ENCODE results near the gene KCNJ18. TPM values are rescaled to one million over a fixed set of nuclear protein-coding genes. Genes with fewer than 3 reads are reported as not detected.
"Not testable (repeated sequence)": the region's sequence is repeated elsewhere in the genome, so short reads cannot be mapped to it uniquely, and the experiment has no call there.

Gene KCNJ18
- total and polyA plus RNA-seq, 2 donors (not counting 1 experiment from before 2014, with no cell fraction given): not detected

GRCh38 chr17:21724216-21725006 lies 32.1 kb downstream of the KCNJ18 start:
- not testable (repeated sequence) for H2AFZ ChIP-seq (ENCODE audit: low read length); H3K9ac ChIP-seq (ENCODE audit: insufficient read depth, low read length); H3K4me2 ChIP-seq (ENCODE audit: extremely low read depth, insufficient read depth, low read length); H3K4me1 ChIP-seq (ENCODE audit: control insufficient read depth, extremely low read depth, insufficient read depth, low read length); H3K79me2 ChIP-seq (ENCODE audit: control insufficient read depth, insufficient read depth, low read length); H4K20me1 ChIP-seq (ENCODE audit: control insufficient read depth, extremely low read depth, insufficient read depth, low read length); H3K4me3 ChIP-seq (replicated peaks in 1 of 4; ENCODE audit: control extremely low read depth in 1 of 4, insufficient read depth in 1 of 4, low read depth in 3 of 4, low read length in 4 of 4); H3K36me3 ChIP-seq (ENCODE audit: control insufficient read depth, insufficient read depth, low read length); H3K9me3 ChIP-seq (ENCODE audit: control insufficient read depth, insufficient read depth, low read depth, low read length); DNase-seq (ENCODE audit: low read depth in 2 of 2); H3K27ac ChIP-seq (ENCODE audit: insufficient read depth, low read length); H3K27me3 ChIP-seq (ENCODE audit: control insufficient read depth, insufficient read depth, low read length)

GRCh38 chr17:21731076-21731475 lies 38.8 kb downstream of the KCNJ18 start:
- not testable (repeated sequence) for H3K27ac ChIP-seq (ENCODE audit: insufficient read depth, low read length)

GRCh38 chr17:21733931-21734330 lies 41.6 kb downstream of the KCNJ18 start:
- not testable (repeated sequence) for H2AFZ ChIP-seq (ENCODE audit: low read length); H3K27me3 ChIP-seq (ENCODE audit: control insufficient read depth, insufficient read depth, low read length); H3K4me1 ChIP-seq (ENCODE audit: control insufficient read depth, extremely low read depth, insufficient read depth, low read length); H3K9me3 ChIP-seq (ENCODE audit: control insufficient read depth, insufficient read depth, low read depth, low read length); H3K27ac ChIP-seq (ENCODE audit: insufficient read depth, low read length); H3K36me3 ChIP-seq (ENCODE audit: control insufficient read depth, insufficient read depth, low read length); H3K4me2 ChIP-seq (ENCODE audit: extremely low read depth, insufficient read depth, low read length); H4K20me1 ChIP-seq (ENCODE audit: control insufficient read depth, extremely low read depth, insufficient read depth, low read length); H3K79me2 ChIP-seq (ENCODE audit: control insufficient read depth, insufficient read depth, low read length); H3K4me3 ChIP-seq (replicated peaks in 1 of 4; ENCODE audit: control extremely low read depth in 1 of 4, insufficient read depth in 1 of 4, low read depth in 3 of 4, low read length in 4 of 4); DNase-seq (ENCODE audit: low read depth in 2 of 2); H3K9ac ChIP-seq (ENCODE audit: insufficient read depth, low read length)

More at GRCh38 chr17:21731076-21731475, 38.8 kb downstream of the KCNJ18 start:
- not testable (repeated sequence) for H3K36me3 ChIP-seq (ENCODE audit: control insufficient read depth, insufficient read depth, low read length); H3K4me1 ChIP-seq (ENCODE audit: control insufficient read depth, extremely low read depth, insufficient read depth, low read length); H3K4me3 ChIP-seq (replicated peaks in 1 of 4; ENCODE audit: control extremely low read depth in 1 of 4, insufficient read depth in 1 of 4, low read depth in 3 of 4, low read length in 4 of 4); H3K79me2 ChIP-seq (ENCODE audit: control insufficient read depth, insufficient read depth, low read length); H3K9ac ChIP-seq (ENCODE audit: insufficient read depth, low read length); H3K27me3 ChIP-seq (ENCODE audit: control insufficient read depth, insufficient read depth, low read length); H3K4me2 ChIP-seq (ENCODE audit: extremely low read depth, insufficient read depth, low read length); H4K20me1 ChIP-seq (ENCODE audit: control insufficient read depth, extremely low read depth, insufficient read depth, low read length); DNase-seq (ENCODE audit: low read depth in 2 of 2); H2AFZ ChIP-seq (ENCODE audit: low read length); H3K9me3 ChIP-seq (ENCODE audit: control insufficient read depth, insufficient read depth, low read depth, low read length)

GRCh38 chr17:21735814-21736213 lies 43.5 kb downstream of the KCNJ18 start:
- not testable (repeated sequence) for H3K36me3 ChIP-seq (ENCODE audit: control insufficient read depth, insufficient read depth, low read length)

GRCh38 chr17:21737015-21737580 lies 44.8 kb downstream of the KCNJ18 start:
- not testable (repeated sequence) for DNase-seq (ENCODE audit: low read depth in 2 of 2); H3K79me2 ChIP-seq (ENCODE audit: control insufficient read depth, insufficient read depth, low read length)

More at GRCh38 chr17:21735814-21736213, 43.5 kb downstream of the KCNJ18 start:
- H3K9ac ChIP-seq (ENCODE audit: insufficient read depth, low read length); H3K27ac ChIP-seq (ENCODE audit: insufficient read depth, low read length); H2AFZ ChIP-seq (ENCODE audit: low read length); H3K79me2 ChIP-seq (ENCODE audit: control insufficient read depth, insufficient read depth, low read length); H3K27me3 ChIP-seq (ENCODE audit: control insufficient read depth, insufficient read depth, low read length); H3K4me3 ChIP-seq (replicated peaks in 1 of 4; ENCODE audit: control extremely low read depth in 1 of 4, insufficient read depth in 1 of 4, low read depth in 3 of 4, low read length in 4 of 4); H3K9me3 ChIP-seq (ENCODE audit: control insufficient read depth, insufficient read depth, low read depth, low read length); H3K4me2 ChIP-seq (ENCODE audit: extremely low read depth, insufficient read depth, low read length); DNase-seq (ENCODE audit: low read depth in 2 of 2); H3K4me1 ChIP-seq (ENCODE audit: control insufficient read depth, extremely low read depth, insufficient read depth, low read length); H4K20me1 ChIP-seq (ENCODE audit: control insufficient read depth, extremely low read depth, insufficient read depth, low read length): not testable (repeated sequence)

GRCh38 chr17:21738241-21738640 lies 45.9 kb downstream of the KCNJ18 start:
- not testable (repeated sequence) for H4K20me1 ChIP-seq (ENCODE audit: control insufficient read depth, extremely low read depth, insufficient read depth, low read length); H2AFZ ChIP-seq (ENCODE audit: low read length); H3K27me3 ChIP-seq (ENCODE audit: control insufficient read depth, insufficient read depth, low read length); H3K36me3 ChIP-seq (ENCODE audit: control insufficient read depth, insufficient read depth, low read length); H3K4me1 ChIP-seq (ENCODE audit: control insufficient read depth, extremely low read depth, insufficient read depth, low read length); H3K9me3 ChIP-seq (ENCODE audit: control insufficient read depth, insufficient read depth, low read depth, low read length); H3K4me2 ChIP-seq (ENCODE audit: extremely low read depth, insufficient read depth, low read length); H3K9ac ChIP-seq (ENCODE audit: insufficient read depth, low read length); H3K4me3 ChIP-seq (replicated peaks in 1 of 4; ENCODE audit: control extremely low read depth in 1 of 4, insufficient read depth in 1 of 4, low read depth in 3 of 4, low read length in 4 of 4); H3K79me2 ChIP-seq (ENCODE audit: control insufficient read depth, insufficient read depth, low read length); DNase-seq (ENCODE audit: low read depth in 2 of 2); H3K27ac ChIP-seq (ENCODE audit: insufficient read depth, low read length)

More at GRCh38 chr17:21737015-21737580, 44.8 kb downstream of the KCNJ18 start:
- not testable (repeated sequence) for H3K9ac ChIP-seq (ENCODE audit: insufficient read depth, low read length); H3K9me3 ChIP-seq (ENCODE audit: control insufficient read depth, insufficient read depth, low read depth, low read length); H2AFZ ChIP-seq (ENCODE audit: low read length); H3K4me3 ChIP-seq (replicated peaks in 1 of 4; ENCODE audit: control extremely low read depth in 1 of 4, insufficient read depth in 1 of 4, low read depth in 3 of 4, low read length in 4 of 4); H3K36me3 ChIP-seq (ENCODE audit: control insufficient read depth, insufficient read depth, low read length); H4K20me1 ChIP-seq (ENCODE audit: control insufficient read depth, extremely low read depth, insufficient read depth, low read length); H3K4me2 ChIP-seq (ENCODE audit: extremely low read depth, insufficient read depth, low read length); H3K27me3 ChIP-seq (ENCODE audit: control insufficient read depth, insufficient read depth, low read length); H3K27ac ChIP-seq (ENCODE audit: insufficient read depth, low read length); H3K4me1 ChIP-seq (ENCODE audit: control insufficient read depth, extremely low read depth, insufficient read depth, low read length)
